Measurements from ENCODE around the gene UFD1. TPM values are rescaled to one million over a fixed set of nuclear protein-coding genes. Genes with fewer than 3 reads are reported as not detected.

Gene UFD1
- total and polyA plus RNA-seq, 2 experiments from 2014 or later: 51.5 to 79.1 TPM

DNA sequence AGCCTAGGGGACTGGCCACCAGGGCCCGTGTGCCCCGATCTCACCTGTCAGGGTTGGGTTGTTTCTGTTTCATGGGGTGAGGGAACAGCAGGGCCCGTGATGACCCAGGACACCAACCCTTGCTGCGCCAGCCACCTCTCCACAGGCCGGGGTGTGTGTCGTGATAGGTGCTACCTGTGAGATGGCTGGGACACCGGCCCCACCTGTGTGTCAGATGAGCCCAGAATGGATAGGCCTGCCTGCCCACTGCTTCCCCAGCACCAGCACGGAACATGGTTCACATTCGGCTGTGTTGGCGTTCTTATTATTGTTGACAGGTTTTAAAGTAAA is 38.1 kb upstream of the UFD1 start:
- H3K79me2 ChIP-seq: no peaks in the 10 kb centered on the region
- no peaks in the 10 kb centered on the region for H3K9me2 ChIP-seq (replicated peaks; ENCODE audit: insufficient read depth)
- no peak overlapping the region for H2AFZ ChIP-seq
- H3K27me3 ChIP-seq: peaks cover 6% of the 10 kb centered on the region
- no peak overlapping the region for H3K4me3 ChIP-seq
- no peaks in the 10 kb centered on the region for H3K9me3 ChIP-seq (ENCODE audit: low read depth)
- H4K20me1 ChIP-seq (ENCODE audit: insufficient read depth, poor library complexity, severe bottlenecking): no peaks in the 10 kb centered on the region
- H3K27ac ChIP-seq: no peak overlapping the region
- no peak for DNase-seq (ENCODE audit: low spot score)
- 94% methylated on average over 10 of the region's 10 CpGs for WGBS (ENCODE audit: low lambda C conversion rate, missing lambda C conversion rate)
- H3K36me3 ChIP-seq (replicated peaks; ENCODE audit: insufficient read depth, low read depth): no peaks in the 10 kb centered on the region
- TF ChIP-seq EZH2phosphoT487 (IDR thresholded peaks at IDR 0.05; ENCODE audit: low read depth, severe bottlenecking, unreplicated experiment) (no peak), EZH2 (IDR thresholded peaks at IDR 0.05; ENCODE audit: borderline replicate concordance) (no peak)
- TF ChIP-seq, protein P1, sequence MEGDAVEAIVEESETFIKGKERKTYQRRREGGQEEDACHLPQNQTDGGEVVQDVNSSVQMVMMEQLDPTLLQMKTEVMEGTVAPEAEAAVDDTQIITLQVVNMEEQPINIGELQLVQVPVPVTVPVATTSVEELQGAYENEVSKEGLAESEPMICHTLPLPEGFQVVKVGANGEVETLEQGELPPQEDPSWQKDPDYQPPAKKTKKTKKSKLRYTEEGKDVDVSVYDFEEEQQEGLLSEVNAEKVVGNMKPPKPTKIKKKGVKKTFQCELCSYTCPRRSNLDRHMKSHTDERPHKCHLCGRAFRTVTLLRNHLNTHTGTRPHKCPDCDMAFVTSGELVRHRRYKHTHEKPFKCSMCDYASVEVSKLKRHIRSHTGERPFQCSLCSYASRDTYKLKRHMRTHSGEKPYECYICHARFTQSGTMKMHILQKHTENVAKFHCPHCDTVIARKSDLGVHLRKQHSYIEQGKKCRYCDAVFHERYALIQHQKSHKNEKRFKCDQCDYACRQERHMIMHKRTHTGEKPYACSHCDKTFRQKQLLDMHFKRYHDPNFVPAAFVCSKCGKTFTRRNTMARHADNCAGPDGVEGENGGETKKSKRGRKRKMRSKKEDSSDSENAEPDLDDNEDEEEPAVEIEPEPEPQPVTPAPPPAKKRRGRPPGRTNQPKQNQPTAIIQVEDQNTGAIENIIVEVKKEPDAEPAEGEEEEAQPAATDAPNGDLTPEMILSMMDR (IDR thresholded peaks at IDR 0.05; ENCODE audit: poor library complexity): no peak
- no peaks in the 10 kb centered on the region for H3K4me1 ChIP-seq (ENCODE audit: insufficient read depth)
- H3K4me2 ChIP-seq: no peak overlapping the region

GRCh38 chr22:19516378-19517170 is 37.6 kb upstream of the UFD1 start:
- no peaks in the 10 kb centered on the region for H3K36me3 ChIP-seq (replicated peaks; ENCODE audit: insufficient read depth, low read depth)
- H3K27me3 ChIP-seq: peaks cover under 1% of the 10 kb centered on the region
- H3K79me2 ChIP-seq: no peaks in the 10 kb centered on the region
- no peak for DNase-seq (ENCODE audit: low spot score)
- no peak overlapping the region for H3K27ac ChIP-seq
- no peaks in the 10 kb centered on the region for H4K20me1 ChIP-seq (ENCODE audit: insufficient read depth, poor library complexity, severe bottlenecking)
- no peaks in the 10 kb centered on the region for H3K4me1 ChIP-seq (ENCODE audit: insufficient read depth)
- H3K4me2 ChIP-seq: no peak overlapping the region
- WGBS (ENCODE audit: low lambda C conversion rate, missing lambda C conversion rate): 99% methylated on average over 17 of the region's 19 CpGs
- H2AFZ ChIP-seq: no peak overlapping the region
- TF ChIP-seq, protein P1 (IDR thresholded peaks at IDR 0.05; ENCODE audit: poor library complexity): no peak
- TF ChIP-seq EZH2 (IDR thresholded peaks at IDR 0.05; ENCODE audit: borderline replicate concordance): no peak
- no peak for TF ChIP-seq EZH2phosphoT487 (IDR thresholded peaks at IDR 0.05; ENCODE audit: low read depth, severe bottlenecking, unreplicated experiment)
- no peaks in the 10 kb centered on the region for H3K9me3 ChIP-seq (ENCODE audit: low read depth)
- H3K4me3 ChIP-seq: no peak overlapping the region
- no peaks in the 10 kb centered on the region for H3K9me2 ChIP-seq (replicated peaks; ENCODE audit: insufficient read depth)

DNA sequence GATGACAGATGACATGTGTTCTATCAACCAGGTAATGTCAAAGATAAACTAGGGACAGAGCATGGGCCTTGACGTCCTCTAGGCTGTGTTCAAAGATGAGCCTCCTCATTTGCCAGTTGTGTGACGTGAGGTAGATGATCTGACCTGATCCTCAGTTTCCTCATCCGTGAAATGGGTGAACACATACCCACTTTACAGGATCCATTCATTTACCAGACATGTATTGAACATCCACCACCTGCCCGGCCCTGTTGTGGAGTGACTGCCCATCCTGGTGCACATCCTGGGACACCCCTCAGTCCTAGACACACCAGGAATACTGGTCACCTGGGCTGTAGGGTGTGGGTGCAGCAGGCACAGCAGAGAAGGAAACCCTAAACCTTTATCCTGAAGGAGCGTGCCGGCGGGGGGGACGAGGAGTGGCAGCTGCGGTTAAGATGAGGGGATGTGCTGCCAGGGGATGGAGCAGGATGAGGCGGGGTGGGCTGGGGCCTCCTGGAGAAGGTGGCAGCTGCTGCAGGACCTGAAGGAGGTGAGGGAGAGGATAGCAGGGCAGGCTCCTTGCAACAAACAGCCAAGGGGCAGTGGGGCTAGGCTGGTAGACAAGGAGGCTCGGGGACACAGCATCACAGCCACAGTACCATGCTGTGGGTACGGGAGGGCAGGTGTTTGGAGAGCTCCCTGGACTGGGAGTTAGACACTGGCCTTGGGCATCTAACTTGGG is 36.8 kb upstream of the UFD1 start:
- no peaks in the 10 kb centered on the region for H3K79me2 ChIP-seq
- H3K4me2 ChIP-seq: no peak overlapping the region
- no peaks in the 10 kb centered on the region for H4K20me1 ChIP-seq (ENCODE audit: insufficient read depth, poor library complexity, severe bottlenecking)
- no peak overlapping the region for H3K4me3 ChIP-seq
- no peaks in the 10 kb centered on the region for H3K36me3 ChIP-seq (replicated peaks; ENCODE audit: insufficient read depth, low read depth)
- no peak for DNase-seq (ENCODE audit: low spot score)
- no peaks in the 10 kb centered on the region for H3K9me2 ChIP-seq (replicated peaks; ENCODE audit: insufficient read depth)
- TF ChIP-seq EZH2phosphoT487 (IDR thresholded peaks at IDR 0.05; ENCODE audit: low read depth, severe bottlenecking, unreplicated experiment) (no peak), EZH2 (IDR thresholded peaks at IDR 0.05; ENCODE audit: borderline replicate concordance) (no peak)
- TF ChIP-seq, protein P1 (IDR thresholded peaks at IDR 0.05; ENCODE audit: poor library complexity): no peak
- H3K4me1 ChIP-seq (ENCODE audit: insufficient read depth): no peaks in the 10 kb centered on the region
- no peaks in the 10 kb centered on the region for H3K9me3 ChIP-seq (ENCODE audit: low read depth)
- H2AFZ ChIP-seq: no peak overlapping the region
- WGBS (ENCODE audit: low lambda C conversion rate, missing lambda C conversion rate): 92% methylated on average over 12 of the region's 12 CpGs
- no peaks in the 10 kb centered on the region for H3K27me3 ChIP-seq
- no peak overlapping the region for H3K27ac ChIP-seq
